HL-60 (cell line): ENCODE data around the gene SLFNL1.

Experiments used
- DNase-seq, 2 experiments: peaks; one replicate each; pipeline ENCODE4 v3.0.0-alpha.2; 2010 to 2020; ENCODE audit warnings: low read depth in 1 of 2, low spot score in 1 of 2
- H3K27ac ChIP-seq: fragments of 250-450 bp; sonication (Bioruptor Pico); replicated peaks from 2 replicates; pipeline ENCODE4 v1.5.1; 2020; ENCODE audit warnings: mild to moderate bottlenecking, moderate library complexity
- H3K27me3 ChIP-seq: fragments of 250-450 bp; sonication (Bioruptor Pico); 2 replicates; pipeline ENCODE4 v1.5.1; 2021; ENCODE audit warnings: mild to moderate bottlenecking, moderate library complexity; ENCODE audit not compliant: insufficient read depth, poor library complexity, severe bottlenecking
- H3K4me3 ChIP-seq: replicated peaks from 2 replicates; pipeline ENCODE4 v1.5.1; 2011; ENCODE audit warnings: mild to moderate bottlenecking, control low read depth, low read length; ENCODE audit not compliant: insufficient read depth
- GABPA ChIP-seq: IDR thresholded peaks from 2 replicates; pipeline ENCODE4 v1.6.1; 2012; ENCODE audit warnings: low read depth
- POLR2AphosphoS5 ChIP-seq: IDR thresholded peaks from 2 replicates; pipeline ENCODE4 v1.6.1; 2012; ENCODE audit warnings: low read depth
- SPI1 ChIP-seq: IDR thresholded peaks from 2 replicates; pipeline ENCODE4 v1.6.1; 2012; ENCODE audit warnings: low read depth, mild to moderate bottlenecking, borderline replicate concordance
- TF ChIP-seq, protein P1 (sequence below): IDR thresholded peaks from 2 replicates; pipeline ENCODE4 v1.6.1; 2012; ENCODE audit warnings: low read depth; ENCODE audit not compliant: insufficient replicate concordance
- TF ChIP-seq, protein P2 (sequence below): IDR thresholded peaks from one replicate; pipeline ENCODE4 v1.5.1; 2011; ENCODE audit warnings: low read length, control low read depth, inconsistent platforms; ENCODE audit not compliant: insufficient read depth

The SLFNL1 gene

DNA sequence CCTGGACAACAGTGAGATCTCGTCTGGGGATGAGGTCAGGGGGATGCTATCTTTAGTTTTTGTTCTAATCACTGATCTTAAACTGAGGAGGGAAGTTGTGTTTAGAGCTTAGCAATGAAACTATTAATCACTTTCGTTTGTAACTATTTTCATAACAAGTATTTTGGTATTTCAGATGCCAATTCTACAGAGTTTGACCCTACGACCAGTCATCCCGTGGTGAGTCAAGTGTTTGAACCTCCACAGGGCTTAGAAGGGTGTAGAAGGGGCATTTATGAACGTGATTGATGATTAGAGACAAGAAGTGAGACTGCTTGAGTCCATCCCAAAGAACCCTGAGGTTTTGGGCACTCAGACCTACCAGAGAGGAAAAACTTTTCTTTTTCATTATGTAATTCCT is 15.6 kb downstream of the SLFNL1 start:
- no peak for DNase-seq
- no peak for TF ChIP-seq POLR2AphosphoS5
- no peak for TF ChIP-seq GABPA
- TF ChIP-seq SPI1, result no peak
- TF ChIP-seq, protein P1, sequence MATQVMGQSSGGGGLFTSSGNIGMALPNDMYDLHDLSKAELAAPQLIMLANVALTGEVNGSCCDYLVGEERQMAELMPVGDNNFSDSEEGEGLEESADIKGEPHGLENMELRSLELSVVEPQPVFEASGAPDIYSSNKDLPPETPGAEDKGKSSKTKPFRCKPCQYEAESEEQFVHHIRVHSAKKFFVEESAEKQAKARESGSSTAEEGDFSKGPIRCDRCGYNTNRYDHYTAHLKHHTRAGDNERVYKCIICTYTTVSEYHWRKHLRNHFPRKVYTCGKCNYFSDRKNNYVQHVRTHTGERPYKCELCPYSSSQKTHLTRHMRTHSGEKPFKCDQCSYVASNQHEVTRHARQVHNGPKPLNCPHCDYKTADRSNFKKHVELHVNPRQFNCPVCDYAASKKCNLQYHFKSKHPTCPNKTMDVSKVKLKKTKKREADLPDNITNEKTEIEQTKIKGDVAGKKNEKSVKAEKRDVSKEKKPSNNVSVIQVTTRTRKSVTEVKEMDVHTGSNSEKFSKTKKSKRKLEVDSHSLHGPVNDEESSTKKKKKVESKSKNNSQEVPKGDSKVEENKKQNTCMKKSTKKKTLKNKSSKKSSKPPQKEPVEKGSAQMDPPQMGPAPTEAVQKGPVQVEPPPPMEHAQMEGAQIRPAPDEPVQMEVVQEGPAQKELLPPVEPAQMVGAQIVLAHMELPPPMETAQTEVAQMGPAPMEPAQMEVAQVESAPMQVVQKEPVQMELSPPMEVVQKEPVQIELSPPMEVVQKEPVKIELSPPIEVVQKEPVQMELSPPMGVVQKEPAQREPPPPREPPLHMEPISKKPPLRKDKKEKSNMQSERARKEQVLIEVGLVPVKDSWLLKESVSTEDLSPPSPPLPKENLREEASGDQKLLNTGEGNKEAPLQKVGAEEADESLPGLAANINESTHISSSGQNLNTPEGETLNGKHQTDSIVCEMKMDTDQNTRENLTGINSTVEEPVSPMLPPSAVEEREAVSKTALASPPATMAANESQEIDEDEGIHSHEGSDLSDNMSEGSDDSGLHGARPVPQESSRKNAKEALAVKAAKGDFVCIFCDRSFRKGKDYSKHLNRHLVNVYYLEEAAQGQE, result no peak
- TF ChIP-seq, protein P2, sequence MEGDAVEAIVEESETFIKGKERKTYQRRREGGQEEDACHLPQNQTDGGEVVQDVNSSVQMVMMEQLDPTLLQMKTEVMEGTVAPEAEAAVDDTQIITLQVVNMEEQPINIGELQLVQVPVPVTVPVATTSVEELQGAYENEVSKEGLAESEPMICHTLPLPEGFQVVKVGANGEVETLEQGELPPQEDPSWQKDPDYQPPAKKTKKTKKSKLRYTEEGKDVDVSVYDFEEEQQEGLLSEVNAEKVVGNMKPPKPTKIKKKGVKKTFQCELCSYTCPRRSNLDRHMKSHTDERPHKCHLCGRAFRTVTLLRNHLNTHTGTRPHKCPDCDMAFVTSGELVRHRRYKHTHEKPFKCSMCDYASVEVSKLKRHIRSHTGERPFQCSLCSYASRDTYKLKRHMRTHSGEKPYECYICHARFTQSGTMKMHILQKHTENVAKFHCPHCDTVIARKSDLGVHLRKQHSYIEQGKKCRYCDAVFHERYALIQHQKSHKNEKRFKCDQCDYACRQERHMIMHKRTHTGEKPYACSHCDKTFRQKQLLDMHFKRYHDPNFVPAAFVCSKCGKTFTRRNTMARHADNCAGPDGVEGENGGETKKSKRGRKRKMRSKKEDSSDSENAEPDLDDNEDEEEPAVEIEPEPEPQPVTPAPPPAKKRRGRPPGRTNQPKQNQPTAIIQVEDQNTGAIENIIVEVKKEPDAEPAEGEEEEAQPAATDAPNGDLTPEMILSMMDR, result no peak
- Histone ChIP-seq H3K4me3 (no peak overlapping the region), H3K27me3 (no peaks in the 10 kb centered on the region), H3K27ac (no peak overlapping the region)

- peak overlapping the region; percentile 50 for H3K27ac ChIP-seq
- DNase-seq, result peak; percentile 89 to 99
- no peak overlapping the region for H3K4me3 ChIP-seq
- peak; percentile 94 for TF ChIP-seq POLR2AphosphoS5
- TF ChIP-seq, protein P1, result no peak
- no peak for TF ChIP-seq GABPA
- TF ChIP-seq SPI1, result peak; percentile 76; the same call in 1 of the 2 replicates
- TF ChIP-seq, protein P2, result peak; percentile 47
- no peaks in the 10 kb centered on the region for H3K27me3 ChIP-seq
Measured at GRCh38 chr1:41003640-41004220, 17.8 kb downstream of the SLFNL1 start.

DNA sequence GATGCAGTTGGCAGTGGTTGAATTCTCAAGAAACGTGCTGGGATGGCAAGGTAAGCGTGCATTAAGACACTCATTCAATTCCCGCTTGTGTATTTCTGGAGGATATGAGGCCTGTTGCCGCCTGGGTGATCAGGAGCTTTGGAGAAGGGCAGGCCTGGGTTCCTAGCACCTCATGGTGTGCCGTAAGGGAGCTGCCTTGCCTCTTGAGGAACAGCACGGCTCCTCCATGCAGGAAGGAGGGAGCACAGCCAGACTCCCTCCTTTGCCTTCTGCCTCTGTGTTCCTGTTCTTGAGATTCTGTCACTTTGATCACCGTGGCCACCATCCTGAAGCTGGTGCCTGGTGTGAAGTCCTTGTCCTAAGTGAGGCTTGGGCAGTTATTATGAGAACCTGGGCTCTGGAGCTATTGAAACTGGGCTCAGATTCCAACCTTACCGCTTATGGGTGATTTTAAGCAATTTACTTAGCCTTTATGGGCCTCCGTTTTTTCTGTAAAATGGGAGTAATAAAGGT is 18.3 kb downstream of the SLFNL1 start:
- H3K27me3 ChIP-seq, result no peaks in the 10 kb centered on the region
- TF ChIP-seq, protein P2, result no peak
- TF ChIP-seq POLR2AphosphoS5 (no peak), GABPA (no peak), SPI1 (no peak)
- TF ChIP-seq, protein P1, result no peak
- no peak overlapping the region for H3K4me3 ChIP-seq
- DNase-seq, result no peak
- peak overlapping the region; percentile 50 for H3K27ac ChIP-seq
